Mesenchymal stem cell (in vitro differentiated cells and primary cell): ENCODE data around the gene PPM1D.
"Not testable (repeated sequence)": the region's sequence is repeated elsewhere in the genome, so short reads cannot be mapped to it uniquely, and the experiment has no call there.

Source experiments
- DNase-seq: peaks from one replicate; pipeline ENCODE4 v3.0.0-alpha.2; 2013
- H2AFZ ChIP-seq: one replicate; pipeline ENCODE4 v1.6.1; 2013; ENCODE audit warnings: low read depth, mild to moderate bottlenecking, control low read depth, inconsistent platforms, low read length, moderate library complexity
- H2AK5ac ChIP-seq: 2 replicates; pipeline ENCODE4 v1.6.1; 2013; ENCODE audit warnings: low read length, moderate library complexity, mild to moderate bottlenecking, inconsistent platforms; ENCODE audit not compliant: severe bottlenecking
- H2BK120ac ChIP-seq: one replicate; pipeline ENCODE4 v1.6.1; 2013; ENCODE audit warnings: low read depth, mild to moderate bottlenecking, inconsistent platforms, low read length, moderate library complexity
- H2BK12ac ChIP-seq, 2 experiments: one replicate each; pipeline ENCODE4 v1.6.1; 2013; ENCODE audit warnings: inconsistent platforms in 2 of 2, low read length in 2 of 2, mild to moderate bottlenecking in 2 of 2, moderate library complexity in 2 of 2, control low read depth in 1 of 2
- H2BK15ac ChIP-seq: one replicate; pipeline ENCODE4 v1.6.1; 2013; ENCODE audit warnings: mild to moderate bottlenecking, low read depth, inconsistent platforms; ENCODE audit not compliant: poor library complexity, severe bottlenecking
- H2BK5ac ChIP-seq: 2 replicates; pipeline ENCODE4 v1.6.1; 2013; ENCODE audit warnings: low read depth, mild to moderate bottlenecking, low read length, control low read depth, inconsistent platforms; ENCODE audit not compliant: poor library complexity, severe bottlenecking
- H3K14ac ChIP-seq, 2 experiments: one replicate each; pipeline ENCODE4 v1.6.1; 2013; ENCODE audit warnings: inconsistent platforms in 2 of 2, low read length in 2 of 2, control low read depth in 1 of 2, mild to moderate bottlenecking in 1 of 2, moderate library complexity in 1 of 2
- H3K18ac ChIP-seq, 2 experiments: one replicate each; pipeline ENCODE4 v1.6.1; 2013; ENCODE audit warnings: inconsistent platforms in 2 of 2, low read length in 2 of 2, control low read depth in 1 of 2, low read depth in 1 of 2, mild to moderate bottlenecking in 1 of 2
- H3K23ac ChIP-seq, 2 experiments: one replicate each; pipeline ENCODE4 v1.6.1; 2013; ENCODE audit warnings: inconsistent platforms in 2 of 2, low read length in 2 of 2, mild to moderate bottlenecking in 2 of 2, moderate library complexity in 2 of 2, control low read depth in 1 of 2
- H3K27ac ChIP-seq: 2 replicates; pipeline ENCODE4 v1.5.1; 2013; ENCODE audit warnings: mild to moderate bottlenecking, moderate library complexity, low read length, control low read depth, inconsistent platforms; ENCODE audit not compliant: poor library complexity, severe bottlenecking
- H3K27me3 ChIP-seq, 2 experiments: 2 replicates each; pipeline versions ENCODE4 v1.6.1 to v1.7.0; 2013; ENCODE audit warnings: low read length in 2 of 2, mild to moderate bottlenecking in 2 of 2, moderate library complexity in 2 of 2, control low read depth in 1 of 2, inconsistent platforms in 1 of 2; ENCODE audit not compliant: control insufficient read depth in 1 of 2, insufficient read depth in 1 of 2
- H3K36me3 ChIP-seq, 2 experiments: 2 replicates each; pipeline versions ENCODE4 v1.6.1 to v1.7.0; 2013; ENCODE audit warnings: low read length in 2 of 2, control low read depth in 1 of 2, inconsistent platforms in 1 of 2, low read depth in 1 of 2, mild to moderate bottlenecking in 1 of 2; ENCODE audit not compliant: insufficient read depth in 2 of 2, control insufficient read depth in 1 of 2
- H3K4ac ChIP-seq, 2 experiments: one replicate each; pipeline ENCODE4 v1.6.1; 2013; ENCODE audit warnings: inconsistent platforms in 2 of 2, low read length in 2 of 2, mild to moderate bottlenecking in 2 of 2, moderate library complexity in 2 of 2, control low read depth in 1 of 2, low read depth in 1 of 2
- H3K4me1 ChIP-seq: 2 replicates; pipeline ENCODE4 v1.6.1; 2013; ENCODE audit warnings: low read depth, low read length, control low read depth; ENCODE audit not compliant: control insufficient read depth, insufficient read depth
- H3K4me2 ChIP-seq: 2 replicates; pipeline ENCODE4 v1.6.1; 2013; ENCODE audit warnings: low read length, mild to moderate bottlenecking, inconsistent platforms; ENCODE audit not compliant: poor library complexity, severe bottlenecking
- H3K4me3 ChIP-seq, 2 experiments: 2 replicates each; pipeline versions ENCODE4 v1.5.1 to v1.7.0; 2013; ENCODE audit warnings: low read length in 2 of 2, mild to moderate bottlenecking in 2 of 2, control low read depth in 1 of 2, low read depth in 1 of 2; ENCODE audit not compliant: insufficient read depth in 1 of 2
- H3K79me1 ChIP-seq: replicated peaks from 2 replicates; pipeline ENCODE4 v1.6.1; 2013; ENCODE audit warnings: mild to moderate bottlenecking, control low read depth, low read length, inconsistent platforms; ENCODE audit not compliant: poor library complexity, severe bottlenecking
- H3K9ac ChIP-seq: 2 replicates; pipeline ENCODE4 v1.7.0; 2013; ENCODE audit warnings: mild to moderate bottlenecking, low read length, moderate library complexity
- H3K9me3 ChIP-seq: 2 replicates; pipeline ENCODE4 v1.7.0; 2013; ENCODE audit warnings: mild to moderate bottlenecking, low read length; ENCODE audit not compliant: control insufficient read depth
- H4K8ac ChIP-seq: one replicate; pipeline ENCODE4 v1.6.1; 2013; ENCODE audit warnings: inconsistent platforms, mild to moderate bottlenecking, low read length, moderate library complexity
- H4K91ac ChIP-seq: one replicate; pipeline ENCODE4 v1.6.1; 2013; ENCODE audit warnings: mild to moderate bottlenecking, low read length, inconsistent platforms
- WGBS: methylation state at CpG from one replicate; pipeline ENCODE4 v1.1.7; 2013; ENCODE audit warnings: mixed read lengths; 5-methylcytosine and 5-hydroxymethylcytosine counted together

PPM1D gene

GRCh38 chr17:60665602-60666001 is 65.6 kb downstream of the PPM1D start:
- no peak overlapping the region for H2BK5ac ChIP-seq
- no peak overlapping the region for H2BK120ac ChIP-seq
- H3K27me3 ChIP-seq = no peaks in the 10 kb centered on the region
- WGBS = 100% methylated on average over 5 of the region's 5 CpGs
- H4K91ac ChIP-seq = no peak overlapping the region
- H3K4ac ChIP-seq = no peak overlapping the region
- H3K23ac ChIP-seq = no peak overlapping the region
- H3K27ac ChIP-seq = no peak overlapping the region
- H3K18ac ChIP-seq = no peak overlapping the region
- peaks cover 14 to 27% of the 10 kb centered on the region in 2 experiments for H3K36me3 ChIP-seq
- H2BK15ac ChIP-seq = no peak overlapping the region
- H3K9me3 ChIP-seq = no peaks in the 10 kb centered on the region
- no peak overlapping the region for H2BK12ac ChIP-seq
- no peak overlapping the region for H4K8ac ChIP-seq
- H2AK5ac ChIP-seq = no peak overlapping the region
- no peak overlapping the region for H3K9ac ChIP-seq
- no peak overlapping the region for H3K4me3 ChIP-seq
- H3K4me1 ChIP-seq = no peaks in the 10 kb centered on the region
- H3K79me1 ChIP-seq = peaks cover 12% of the 10 kb centered on the region
- no peak overlapping the region for H3K4me2 ChIP-seq
- no peak overlapping the region for H3K14ac ChIP-seq
- no peak overlapping the region for H2AFZ ChIP-seq
- DNase-seq = no peak

- not testable (repeated sequence) for H2AFZ ChIP-seq, H3K9me3 ChIP-seq, H3K4ac ChIP-seq, H3K27ac ChIP-seq, H2BK5ac ChIP-seq, DNase-seq, H2AK5ac ChIP-seq, H3K9ac ChIP-seq, H2BK12ac ChIP-seq, H4K91ac ChIP-seq, H3K14ac ChIP-seq, H4K8ac ChIP-seq, H3K23ac ChIP-seq, H3K27me3 ChIP-seq, H3K18ac ChIP-seq, H2BK15ac ChIP-seq, H2BK120ac ChIP-seq, H3K4me1 ChIP-seq, H3K4me3 ChIP-seq, H3K4me2 ChIP-seq, H3K79me1 ChIP-seq
- H3K36me3 ChIP-seq = peaks cover 11 to 15% of the 10 kb centered on the region in 2 experiments
- 95% methylated on average over 7 of the region's 7 CpGs for WGBS
These were observed 68.7 kb downstream of the PPM1D start for GRCh38 chr17:60668741-60669140.

GRCh38 chr17:60671482-60671881 is 71.5 kb downstream of the PPM1D start:
- Histone ChIP-seq H3K4me1 (no peaks in the 10 kb centered on the region), H3K27me3 (no peaks in the 10 kb centered on the region), H2AFZ (no peak overlapping the region), H3K23ac (no peak overlapping the region), H3K4me3 (no peak overlapping the region), H2BK15ac (no peak overlapping the region), H3K4me2 (no peak overlapping the region), H3K27ac (no peak overlapping the region), H2BK5ac (no peak overlapping the region), H2BK120ac (no peak overlapping the region), H4K91ac (no peak overlapping the region), H3K9me3 (no peaks in the 10 kb centered on the region), H3K36me3 (peaks cover 0 to 4% of the 10 kb centered on the region in 2 experiments), H3K14ac (no peak overlapping the region), H4K8ac (no peak overlapping the region), H3K79me1 (peaks cover 2% of the 10 kb centered on the region), H2BK12ac (no peak overlapping the region), H3K9ac (no peak overlapping the region), H2AK5ac (no peak overlapping the region), H3K18ac (no peak overlapping the region), H3K4ac (no peak overlapping the region)
- WGBS = no CpG with 5 or more reads among the region's 2 CpGs
- no peak for DNase-seq

- H3K4me1 ChIP-seq, H2BK120ac ChIP-seq, H3K79me1 ChIP-seq, H4K8ac ChIP-seq, H3K4me3 ChIP-seq, DNase-seq, H2AFZ ChIP-seq, H2BK5ac ChIP-seq, H2AK5ac ChIP-seq, H4K91ac ChIP-seq, H3K4ac ChIP-seq, H3K27me3 ChIP-seq, H3K14ac ChIP-seq, H2BK12ac ChIP-seq, H3K18ac ChIP-seq, H3K9me3 ChIP-seq, H3K9ac ChIP-seq, H3K36me3 ChIP-seq, H3K23ac ChIP-seq, H3K27ac ChIP-seq, H3K4me2 ChIP-seq, H2BK15ac ChIP-seq: not testable (repeated sequence)
- 94% methylated on average over 7 of the region's 7 CpGs for WGBS
These were observed 74.6 kb downstream of the PPM1D start for GRCh38 chr17:60674637-60675036.
